ENCODE results near the gene RBM15B.

DNA sequence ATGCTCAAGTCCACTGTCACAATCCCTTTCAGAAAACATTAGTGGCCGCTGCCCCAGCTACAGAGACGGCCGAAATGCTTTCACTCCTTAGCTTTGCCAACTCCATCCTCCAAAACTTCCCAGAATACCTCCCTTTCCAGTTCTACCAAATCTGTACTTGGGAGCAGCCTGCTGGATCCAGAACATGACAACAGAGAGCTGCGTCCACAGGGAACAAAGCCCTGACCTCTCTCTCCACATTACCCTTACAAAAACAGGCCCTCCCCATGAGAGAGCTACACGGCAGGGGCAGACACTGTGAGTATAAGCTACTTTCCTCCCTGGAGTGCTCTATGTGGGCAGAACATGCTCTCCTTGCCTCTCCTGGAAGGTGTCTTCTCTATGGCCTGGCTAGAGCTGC, 6.3 kb downstream of the RBM15B start:
- TF ChIP-seq POLR2AphosphoS5 (IDR thresholded peaks at IDR 0.05; ENCODE audit: low read depth, low read length): no peak
- TF ChIP-seq, protein P1, sequence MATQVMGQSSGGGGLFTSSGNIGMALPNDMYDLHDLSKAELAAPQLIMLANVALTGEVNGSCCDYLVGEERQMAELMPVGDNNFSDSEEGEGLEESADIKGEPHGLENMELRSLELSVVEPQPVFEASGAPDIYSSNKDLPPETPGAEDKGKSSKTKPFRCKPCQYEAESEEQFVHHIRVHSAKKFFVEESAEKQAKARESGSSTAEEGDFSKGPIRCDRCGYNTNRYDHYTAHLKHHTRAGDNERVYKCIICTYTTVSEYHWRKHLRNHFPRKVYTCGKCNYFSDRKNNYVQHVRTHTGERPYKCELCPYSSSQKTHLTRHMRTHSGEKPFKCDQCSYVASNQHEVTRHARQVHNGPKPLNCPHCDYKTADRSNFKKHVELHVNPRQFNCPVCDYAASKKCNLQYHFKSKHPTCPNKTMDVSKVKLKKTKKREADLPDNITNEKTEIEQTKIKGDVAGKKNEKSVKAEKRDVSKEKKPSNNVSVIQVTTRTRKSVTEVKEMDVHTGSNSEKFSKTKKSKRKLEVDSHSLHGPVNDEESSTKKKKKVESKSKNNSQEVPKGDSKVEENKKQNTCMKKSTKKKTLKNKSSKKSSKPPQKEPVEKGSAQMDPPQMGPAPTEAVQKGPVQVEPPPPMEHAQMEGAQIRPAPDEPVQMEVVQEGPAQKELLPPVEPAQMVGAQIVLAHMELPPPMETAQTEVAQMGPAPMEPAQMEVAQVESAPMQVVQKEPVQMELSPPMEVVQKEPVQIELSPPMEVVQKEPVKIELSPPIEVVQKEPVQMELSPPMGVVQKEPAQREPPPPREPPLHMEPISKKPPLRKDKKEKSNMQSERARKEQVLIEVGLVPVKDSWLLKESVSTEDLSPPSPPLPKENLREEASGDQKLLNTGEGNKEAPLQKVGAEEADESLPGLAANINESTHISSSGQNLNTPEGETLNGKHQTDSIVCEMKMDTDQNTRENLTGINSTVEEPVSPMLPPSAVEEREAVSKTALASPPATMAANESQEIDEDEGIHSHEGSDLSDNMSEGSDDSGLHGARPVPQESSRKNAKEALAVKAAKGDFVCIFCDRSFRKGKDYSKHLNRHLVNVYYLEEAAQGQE (IDR thresholded peaks at IDR 0.05; ENCODE audit: insufficient read depth in 1 of 2, low read depth in 2 of 2, low read length in 2 of 2): no peak
- TF ChIP-seq TAF1 (IDR thresholded peaks at IDR 0.05; ENCODE audit: borderline replicate concordance, insufficient read depth, low read length): no peak
- TF ChIP-seq SIN3A (IDR thresholded peaks at IDR 0.05; ENCODE audit: borderline replicate concordance, insufficient read depth, low read length): no peak
- TF ChIP-seq FOXP2 (optimal IDR thresholded peaks at IDR 0.05; ENCODE audit: borderline replicate concordance, extremely low read depth, extremely low read length, insufficient read depth): no peak
